Natural killer cell treated with Interleukin-12 subunit alpha and Interleukin-12 subunit beta and Interleukin-15 and Interleukin-18, amount 100 ng/mL, for 72 hours (primary cell): ENCODE measurements around the gene TCF23. TPM values are rescaled to one million over a fixed set of nuclear protein-coding genes. Genes with fewer than 3 reads are reported as not detected.

ENCODE experiments used
- ATAC-seq, 2 donors: fragments of 150-1000 bp; cut with Tn5 transposase in 1 of 2; sonication (Bioruptor Pico), chemical (Tn5 transposase) in 1 of 2; 2 replicates each; pipeline ENCODE4 v1.10.0; 2021
- DNase-seq: peaks from one replicate; pipeline ENCODE4 v3.0.0; 2022; ENCODE audit warnings: low spot score
- H3K27ac Mint-ChIP-seq, 2 donors: 1 replicate in 1 of 2; 2 replicates in 1 of 2; pipeline ENCODE4 v1.8.0; 2022; ENCODE audit warnings: mixed read lengths in 2 of 2, mild to moderate bottlenecking in 1 of 2, moderate library complexity in 1 of 2
- H3K27me3 Mint-ChIP-seq, 2 donors: 1 replicate in 1 of 2; 2 replicates in 1 of 2; pipeline ENCODE4 v1.8.0; 2022; ENCODE audit warnings: mixed read lengths in 2 of 2
- H3K36me3 Mint-ChIP-seq: one replicate; pipeline ENCODE4 v1.8.0; 2022; ENCODE audit warnings: mixed read lengths
- H3K4me1 Mint-ChIP-seq, 2 donors: 1 replicate in 1 of 2; 2 replicates in 1 of 2; pipeline ENCODE4 v1.8.0; 2022; ENCODE audit warnings: low read depth in 2 of 2, mixed read lengths in 2 of 2, mild to moderate bottlenecking in 1 of 2
- H3K4me3 Mint-ChIP-seq: one replicate; pipeline ENCODE4 v1.8.0; 2022; ENCODE audit warnings: mixed read lengths
- H3K9me3 Mint-ChIP-seq: 2 replicates; pipeline ENCODE4 v1.8.0; 2022; ENCODE audit warnings: mixed read lengths
- total RNA-seq, 2 donors: library from RNA; stranded (reverse); gene quantifications; one replicate each; pipeline ENCODE4 v1.2.3, GENCODE V29; 2022

The TCF23 gene
- total RNA-seq, 2 donors from 2014 or later = not detected

GRCh38 chr2:27198627-27199026 is 49.8 kb downstream of the TCF23 start:
- Mint-ChIP-seq H3K4me1 (no peaks in the 10 kb centered on the region), H3K27ac (no peak overlapping the region), H3K27me3 (peaks cover under 1 to 3% of the 10 kb centered on the region in 2 donors), H3K9me3 (no peaks in the 10 kb centered on the region), H3K36me3 (peaks cover 9% of the 10 kb centered on the region), H3K4me3 (no peak overlapping the region)
- no peak for DNase-seq
- ATAC-seq = no peak

GRCh38 chr2:27199241-27199640 is 50.4 kb downstream of the TCF23 start:
- Mint-ChIP-seq H3K4me3 (no peak overlapping the region), H3K27ac (no peak overlapping the region), H3K4me1 (no peaks in the 10 kb centered on the region), H3K36me3 (peaks cover 9% of the 10 kb centered on the region), H3K9me3 (no peaks in the 10 kb centered on the region), H3K27me3 (peaks cover 0 to 3% of the 10 kb centered on the region in 2 donors)
- DNase-seq = no peak
- ATAC-seq = no peak

GRCh38 chr2:27201675-27202074 is 52.9 kb downstream of the TCF23 start:
- DNase-seq = no peak
- no peaks in the 10 kb centered on the region for H3K9me3 Mint-ChIP-seq
- peaks cover 9% of the 10 kb centered on the region for H3K36me3 Mint-ChIP-seq
- no peaks in the 10 kb centered on the region for H3K27me3 Mint-ChIP-seq
- H3K4me1 Mint-ChIP-seq = peaks cover 0 to 7% of the 10 kb centered on the region in 2 donors
- ATAC-seq = no peak
- no peak overlapping the region for H3K27ac Mint-ChIP-seq
- H3K4me3 Mint-ChIP-seq = no peak overlapping the region

- H3K27ac Mint-ChIP-seq = no peak overlapping the region
- peaks cover 9% of the 10 kb centered on the region for H3K36me3 Mint-ChIP-seq
- H3K4me1 Mint-ChIP-seq = peaks cover 4 to 12% of the 10 kb centered on the region in 2 donors
- DNase-seq (no peak), ATAC-seq (no peak)
- H3K27me3 Mint-ChIP-seq = no peaks in the 10 kb centered on the region
- no peak overlapping the region for H3K4me3 Mint-ChIP-seq
- no peaks in the 10 kb centered on the region for H3K9me3 Mint-ChIP-seq
These were observed 54.0 kb downstream of the TCF23 start for GRCh38 chr2:27202854-27203253.

GRCh38 chr2:27203741-27204140 is 54.9 kb downstream of the TCF23 start:
- Mint-ChIP-seq H3K27ac (no peak overlapping the region), H3K4me1 (peaks cover 4 to 16% of the 10 kb centered on the region in 2 donors), H3K36me3 (peaks cover 9% of the 10 kb centered on the region), H3K4me3 (no peak overlapping the region), H3K27me3 (no peaks in the 10 kb centered on the region), H3K9me3 (no peaks in the 10 kb centered on the region)
- DNase-seq = no peak
- no peak for ATAC-seq

- DNase-seq (no peak), ATAC-seq (peak in 1 of 2 donors; percentile 32)
- Mint-ChIP-seq H3K4me1 (peaks cover 10 to 20% of the 10 kb centered on the region in 2 donors), H3K9me3 (no peaks in the 10 kb centered on the region), H3K36me3 (peaks cover 10% of the 10 kb centered on the region), H3K4me3 (no peak overlapping the region), H3K27ac (no peak overlapping the region), H3K27me3 (no peaks in the 10 kb centered on the region)
These were observed 55.8 kb downstream of the TCF23 start for GRCh38 chr2:27204566-27204965.

- no peaks in the 10 kb centered on the region for H3K9me3 Mint-ChIP-seq
- peaks cover 13% of the 10 kb centered on the region for H3K36me3 Mint-ChIP-seq
- H3K27me3 Mint-ChIP-seq = no peaks in the 10 kb centered on the region
These were observed 56.4 kb downstream of the TCF23 start for GRCh38 chr2:27205206-27205605.

GRCh38 chr2:27206346-27206745 is 57.5 kb downstream of the TCF23 start:
- Mint-ChIP-seq H3K27me3 (no peaks in the 10 kb centered on the region), H3K27ac (no peak overlapping the region), H3K36me3 (peaks cover 13% of the 10 kb centered on the region), H3K4me3 (no peak overlapping the region), H3K4me1 (peaks cover 16 to 26% of the 10 kb centered on the region in 2 donors), H3K9me3 (no peaks in the 10 kb centered on the region)
- no peak for DNase-seq
- ATAC-seq = no peak

More at GRCh38 chr2:27205206-27205605, 56.4 kb downstream of the TCF23 start:
- H3K4me3 Mint-ChIP-seq = no peak overlapping the region
- DNase-seq (no peak), ATAC-seq (no peak)
- H3K27ac Mint-ChIP-seq = no peak overlapping the region
- peaks cover 16 to 26% of the 10 kb centered on the region in 2 donors for H3K4me1 Mint-ChIP-seq

Other genes with a start within 250 kb of the TCF23 start
- 10 to 100 TPM in 1 of 2 donors, 1 to 10 TPM in 1; 5.7 to 10.0 TPM for gene MAPRE3, start 178.4 kb upstream of the TCF23 start, total RNA-seq
- gene TMEM214, start 116.0 kb upstream of the TCF23 start, total RNA-seq = 100 to 1,000 TPM; 132 to 176 TPM
- gene AGBL5, start 97.3 kb upstream of the TCF23 start, total RNA-seq = 10 to 100 TPM; 12.5 to 20.5 TPM
- gene OST4, start 77.3 kb upstream of the TCF23 start, total RNA-seq = 100 to 1,000 TPM; 286 to 393 TPM
- 10 to 100 TPM in 1 of 2 donors, 1 to 10 TPM in 1; 8.7 to 14.2 TPM for gene EMILIN1, start 70.4 kb upstream of the TCF23 start, total RNA-seq
- 1 to 10 TPM; 2.5 to 5.1 TPM for gene KHK, start 62.2 kb upstream of the TCF23 start, total RNA-seq
- 1 to 10 TPM in 1 of 2 donors, under 1 TPM in 1; 0.36 to 1.4 TPM for gene CGREF1, start 29.9 kb upstream of the TCF23 start, total RNA-seq
- gene ABHD1, start 25.2 kb upstream of the TCF23 start, total RNA-seq = under 1 TPM in 1 of 2 donors, not detected in 1; 0.25 TPM
- 100 to 1,000 TPM in 1 of 2 donors, 10 to 100 TPM in 1; 91.6 to 109 TPM for gene PREB, start 14.4 kb upstream of the TCF23 start, total RNA-seq
- not detected for gene PRR30, start 9.6 kb upstream of the TCF23 start, total RNA-seq
- 10 to 100 TPM; 59.3 to 59.9 TPM for gene ATRAID, start 63.0 kb downstream of the TCF23 start, total RNA-seq
- gene SLC5A6, start 63.3 kb downstream of the TCF23 start, total RNA-seq = 100 to 1,000 TPM in 1 of 2 donors, 10 to 100 TPM in 1; 40.7 to 123 TPM
- gene CAD, start 68.4 kb downstream of the TCF23 start, total RNA-seq = 100 to 1,000 TPM in 1 of 2 donors, 10 to 100 TPM in 1; 50.6 to 175 TPM
- not detected for gene SLC30A3, start 114.0 kb downstream of the TCF23 start, total RNA-seq
- not detected for gene DNAJC5G, start 126.4 kb downstream of the TCF23 start, total RNA-seq
- gene TRIM54, start 133.4 kb downstream of the TCF23 start, total RNA-seq = under 1 TPM; 0.28 to 0.33 TPM
- gene UCN, start 159.4 kb downstream of the TCF23 start, total RNA-seq = 1 to 10 TPM; 1.3 TPM
- 10 to 100 TPM; 92.4 to 96.1 TPM for gene MPV17, start 174.1 kb downstream of the TCF23 start, total RNA-seq
- gene GTF3C2, start 207.8 kb downstream of the TCF23 start, total RNA-seq = 100 to 1,000 TPM in 1 of 2 donors, 10 to 100 TPM in 1; 85.4 to 107 TPM
- gene EIF2B4, start 221.3 kb downstream of the TCF23 start, total RNA-seq = 10 to 100 TPM; 49.5 to 52.0 TPM
- gene SNX17, start 221.6 kb downstream of the TCF23 start, total RNA-seq = 100 to 1,000 TPM; 100 to 113 TPM
- gene ZNF513, start 231.7 kb downstream of the TCF23 start, total RNA-seq = 10 to 100 TPM; 21.8 to 23.6 TPM